ENCODE results near the gene TBC1D10A. TPM values are rescaled to one million over a fixed set of nuclear protein-coding genes. Genes with fewer than 3 reads are reported as not detected.

Gene TBC1D10A
- total RNA-seq, 4 donors from 2014 or later: 27.9 to 72.2 (median 45.7) TPM

DNA sequence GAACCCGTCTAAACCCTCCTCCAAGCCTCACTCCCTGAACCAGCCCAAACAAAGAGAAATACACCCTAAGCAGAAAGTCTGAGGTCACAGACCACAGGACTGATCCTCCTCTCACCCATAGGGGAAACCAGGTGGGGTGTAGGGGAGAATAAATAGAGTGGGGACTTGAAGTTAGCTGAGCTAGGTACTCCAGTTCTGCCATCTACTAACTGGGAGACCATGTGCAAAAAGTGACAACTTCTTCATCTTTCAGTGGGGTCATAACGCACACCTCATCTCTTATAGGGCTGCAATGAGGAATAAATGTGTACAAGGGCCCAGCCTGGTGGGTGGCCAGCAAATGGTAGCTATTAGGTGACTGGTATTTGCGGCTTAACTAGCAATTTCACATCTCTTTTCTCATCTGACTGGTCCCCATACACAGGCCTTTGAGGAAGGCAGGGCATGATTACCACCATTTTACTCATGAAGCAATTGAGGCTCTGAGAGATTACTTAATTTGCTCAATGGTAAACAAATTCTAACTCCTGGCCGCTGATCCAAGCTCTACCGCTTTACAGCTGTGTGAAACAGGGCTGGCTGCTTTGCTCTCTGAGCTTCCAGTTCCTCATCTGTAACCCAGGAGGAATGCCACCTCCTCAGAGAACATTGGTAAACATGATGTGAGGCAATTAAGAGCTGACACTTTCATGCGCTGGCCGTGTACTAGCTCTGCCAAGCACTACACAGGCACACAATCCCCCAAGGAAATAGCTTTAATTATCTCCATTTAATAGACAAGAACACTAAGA is 16.6 kb downstream of the TBC1D10A start:
- Histone ChIP-seq H3K36me3 (no peaks in the 10 kb centered on the region), H3K4me3 (no peak overlapping the region), H3K27ac (peak overlapping the region; percentile 86 to 90 (median 88)), H3K27me3 (no peaks in the 10 kb centered on the region), H3K4me1 (peaks cover 75 to 97% (median 91%) of the 10 kb centered on the region in 4 donors), H3K9me3 (no peaks in the 10 kb centered on the region)
- WGBS, 2 donors (ENCODE audit: low coverage in 1 of 2): 20 to 41% methylated on average over 2 to 7 of the region's 7 CpGs
- DNase-seq: peak; percentile 74
- TF ChIP-seq POLR2A (IDR thresholded peaks at IDR 0.05): peak; percentile 11
- TF ChIP-seq POLR2AphosphoS5 (IDR thresholded peaks at IDR 0.05): peak; percentile 61 to 83 (median 71)
- TF ChIP-seq, protein P1, sequence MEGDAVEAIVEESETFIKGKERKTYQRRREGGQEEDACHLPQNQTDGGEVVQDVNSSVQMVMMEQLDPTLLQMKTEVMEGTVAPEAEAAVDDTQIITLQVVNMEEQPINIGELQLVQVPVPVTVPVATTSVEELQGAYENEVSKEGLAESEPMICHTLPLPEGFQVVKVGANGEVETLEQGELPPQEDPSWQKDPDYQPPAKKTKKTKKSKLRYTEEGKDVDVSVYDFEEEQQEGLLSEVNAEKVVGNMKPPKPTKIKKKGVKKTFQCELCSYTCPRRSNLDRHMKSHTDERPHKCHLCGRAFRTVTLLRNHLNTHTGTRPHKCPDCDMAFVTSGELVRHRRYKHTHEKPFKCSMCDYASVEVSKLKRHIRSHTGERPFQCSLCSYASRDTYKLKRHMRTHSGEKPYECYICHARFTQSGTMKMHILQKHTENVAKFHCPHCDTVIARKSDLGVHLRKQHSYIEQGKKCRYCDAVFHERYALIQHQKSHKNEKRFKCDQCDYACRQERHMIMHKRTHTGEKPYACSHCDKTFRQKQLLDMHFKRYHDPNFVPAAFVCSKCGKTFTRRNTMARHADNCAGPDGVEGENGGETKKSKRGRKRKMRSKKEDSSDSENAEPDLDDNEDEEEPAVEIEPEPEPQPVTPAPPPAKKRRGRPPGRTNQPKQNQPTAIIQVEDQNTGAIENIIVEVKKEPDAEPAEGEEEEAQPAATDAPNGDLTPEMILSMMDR (IDR thresholded peaks at IDR 0.05): no peak
- TF ChIP-seq EP300 (IDR thresholded peaks at IDR 0.05; ENCODE audit: low read depth): peak; percentile 55
- intact Hi-C loops (cut with DNase I; ENCODE audit: low total_unique reads): no loop called here
- in situ Hi-C loops (cut with MboI; ENCODE audit: low pct_ligation_motif_present in 1 of 4, low pct_unique_long_range_greater_than_20kb in 1 of 4, low sequenced_read_pairs in 3 of 4): no loop called here

DNA sequence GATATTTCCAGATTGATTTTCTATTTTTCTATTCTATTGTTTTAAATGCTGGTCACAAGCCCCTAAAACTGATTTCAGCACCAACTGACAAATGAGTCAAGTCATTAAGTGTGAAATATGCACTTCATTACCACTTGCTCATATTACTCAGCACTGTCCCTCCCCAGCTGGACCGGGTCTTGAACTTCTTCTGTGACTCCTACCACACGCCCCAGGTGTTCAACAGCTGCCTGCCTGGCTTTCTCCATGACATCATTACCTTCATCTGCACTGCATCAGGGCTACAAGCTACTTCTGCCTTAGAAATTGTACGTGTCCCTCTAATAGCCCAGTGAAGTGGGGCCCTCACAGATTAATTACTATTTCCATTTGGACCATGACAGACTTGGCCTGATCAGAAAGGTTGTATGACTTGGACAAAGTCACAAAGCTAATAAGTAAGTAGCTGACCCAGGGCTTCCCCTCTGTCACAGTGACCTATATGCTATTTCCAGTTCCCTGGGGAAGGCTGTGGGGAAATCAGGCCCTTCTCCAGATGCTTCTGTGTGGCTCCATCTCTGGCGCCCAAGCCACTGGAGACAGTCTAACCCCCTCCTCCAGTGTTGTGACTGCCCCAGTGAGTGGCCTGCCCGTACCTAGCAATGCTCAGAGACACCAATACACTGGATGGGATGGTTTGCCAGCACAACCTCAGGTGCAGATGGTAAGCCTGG is 18.1 kb downstream of the TBC1D10A start:
- Histone ChIP-seq H3K9me3 (no peaks in the 10 kb centered on the region), H3K4me3 (no peak overlapping the region), H3K27me3 (no peaks in the 10 kb centered on the region), H3K36me3 (no peaks in the 10 kb centered on the region), H3K4me1 (peaks cover 85 to 97% (median 92%) of the 10 kb centered on the region in 4 donors), H3K27ac (peak overlapping the region; percentile 86 to 90 (median 88))
- in situ Hi-C loops (cut with MboI; ENCODE audit: low pct_ligation_motif_present in 1 of 4, low pct_unique_long_range_greater_than_20kb in 1 of 4, low sequenced_read_pairs in 3 of 4) (no loop called here), intact Hi-C loops (cut with DNase I; ENCODE audit: low total_unique reads) (no loop called here)
- DNase-seq: peak; percentile 63
- 60 to 63% methylated on average over 2 to 5 of the region's 5 CpGs for WGBS, 2 donors (ENCODE audit: low coverage in 1 of 2)
- TF ChIP-seq, protein P1 (IDR thresholded peaks at IDR 0.05): no peak
- TF ChIP-seq EP300 (IDR thresholded peaks at IDR 0.05; ENCODE audit: low read depth): no peak
- peak in 1 of 3 donors; percentile 20 for TF ChIP-seq POLR2AphosphoS5 (IDR thresholded peaks at IDR 0.05)
- no peak for TF ChIP-seq POLR2A (IDR thresholded peaks at IDR 0.05)

DNA sequence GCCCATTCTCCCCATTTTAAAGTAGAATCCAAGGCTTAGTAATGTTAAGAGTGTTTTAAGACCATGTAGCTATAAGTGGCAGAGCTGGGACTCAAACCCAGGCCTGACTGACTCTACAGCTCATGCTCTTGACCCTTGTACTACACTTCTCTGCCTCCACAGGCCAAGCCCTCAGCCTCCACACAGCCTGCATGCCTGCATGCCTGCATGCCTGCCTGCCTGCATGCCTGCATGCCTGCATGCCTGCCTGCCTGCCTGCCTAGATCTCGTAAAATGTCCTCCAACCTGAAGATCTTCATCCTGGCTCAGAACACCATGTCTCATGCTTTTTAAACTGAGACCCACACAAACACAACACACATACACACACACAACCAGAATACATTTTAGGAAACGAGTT is 18.6 kb downstream of the TBC1D10A start:
- no peak for DNase-seq
- TF ChIP-seq EP300 (IDR thresholded peaks at IDR 0.05; ENCODE audit: low read depth): no peak
- Histone ChIP-seq H3K27ac (peak overlapping the region; percentile 84 to 90 (median 88)), H3K27me3 (no peaks in the 10 kb centered on the region), H3K9me3 (no peaks in the 10 kb centered on the region), H3K36me3 (no peaks in the 10 kb centered on the region), H3K4me3 (no peak overlapping the region), H3K4me1 (peaks cover 89 to 100% (median 96%) of the 10 kb centered on the region in 4 donors)
- in situ Hi-C loops (cut with MboI; ENCODE audit: low pct_ligation_motif_present in 1 of 4, low pct_unique_long_range_greater_than_20kb in 1 of 4, low sequenced_read_pairs in 3 of 4) (no loop called here), intact Hi-C loops (cut with DNase I; ENCODE audit: low total_unique reads) (no loop called here)
- WGBS, 2 donors (ENCODE audit: low coverage in 1 of 2): 70 to 83% methylated on average over 2 of the region's 2 CpGs

DNA sequence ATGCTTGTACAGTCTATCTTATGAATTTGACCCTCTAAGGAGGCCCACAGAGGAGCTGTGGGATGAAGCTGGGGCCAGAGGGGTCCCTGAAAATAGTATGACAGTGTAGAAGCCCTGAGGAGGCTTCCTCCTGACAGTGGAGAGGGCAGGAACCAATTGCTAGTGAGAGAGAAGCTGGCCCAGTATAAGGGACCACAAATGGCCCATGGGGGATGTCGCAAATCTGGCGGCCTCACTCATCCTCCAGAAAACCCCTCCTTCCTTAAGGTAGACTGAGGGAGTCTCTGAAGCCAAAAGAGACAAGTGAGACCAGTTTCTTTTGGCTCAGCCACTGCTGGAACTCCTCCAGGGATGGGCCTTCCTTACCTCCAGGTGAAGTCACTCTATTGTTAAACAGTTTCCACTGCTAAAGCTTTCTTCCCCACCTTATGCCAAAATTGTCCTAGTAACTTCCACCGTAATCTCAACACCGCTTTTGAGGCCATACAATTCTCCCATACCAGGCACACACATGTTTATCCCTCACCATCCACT is 19.6 kb downstream of the TBC1D10A start:
- Histone ChIP-seq H3K27ac (peak overlapping the region; percentile 84 to 90 (median 88)), H3K4me1 (peaks cover 89 to 100% (median 97%) of the 10 kb centered on the region in 4 donors), H3K27me3 (no peaks in the 10 kb centered on the region), H3K9me3 (no peaks in the 10 kb centered on the region), H3K4me3 (no peak overlapping the region), H3K36me3 (no peaks in the 10 kb centered on the region)
- no peak for DNase-seq
- WGBS, 2 donors (ENCODE audit: low coverage in 1 of 2): 75 to 78% methylated on average over 2 to 4 of the region's 4 CpGs
- in situ Hi-C loops (cut with MboI; ENCODE audit: low pct_ligation_motif_present in 1 of 4, low pct_unique_long_range_greater_than_20kb in 1 of 4, low sequenced_read_pairs in 3 of 4): no loop called here
- TF ChIP-seq EP300 (IDR thresholded peaks at IDR 0.05; ENCODE audit: low read depth): no peak
- TF ChIP-seq, protein P1 (IDR thresholded peaks at IDR 0.05): no peak
- TF ChIP-seq POLR2A (IDR thresholded peaks at IDR 0.05): no peak
- TF ChIP-seq POLR2AphosphoS5 (IDR thresholded peaks at IDR 0.05): no peak
- intact Hi-C loops (cut with DNase I; ENCODE audit: low total_unique reads): no loop called here
